SK-N-SH (cell line): ENCODE measurements around the gene DSCAM. TPM values are rescaled to one million over a fixed set of nuclear protein-coding genes. Genes with fewer than 3 reads are reported as not detected.

Experiments
- CTCF ChIA-PET: fragments of 300-600, 350-600 bp; formaldehyde crosslinking; extraction: SDS; loops from one replicate; lab custom pipeline; 2021; lab: Yijun Ruan, JAX
- POLR2A ChIA-PET: fragments of 350-600 bp; sonication (Branson Sonifier 250); formaldehyde crosslinking; extraction: SDS; loops from one replicate; lab custom pipeline; 2020; ENCODE audit warnings: antibody characterized with exemption, inconsistent platforms; lab: Yijun Ruan, JAX
- DNase-seq: peaks from one replicate; pipeline ENCODE4 v3.0.0; 2012
- H2AFZ ChIP-seq: fragments of 200-600 bp; sonication (generic); 2 replicates; pipeline ENCODE4 v1.8.1; 2016; ENCODE audit warnings: antibody characterized with exemption, mild to moderate bottlenecking, low read depth
- H3F3A ChIP-seq: fragments of 200-600 bp; sonication (generic); replicated peaks from 2 replicates; pipeline ENCODE3; 2016; ENCODE audit warnings: antibody characterized with exemption, mild to moderate bottlenecking; ENCODE audit not compliant: insufficient read depth
- H3K27ac ChIP-seq, 2 experiments: fragments of 200-500 bp in 1 of 2; fragments of 200-600 bp in 1 of 2; sonication (Bioruptor generic) in 1 of 2; sonication (generic), shearing (Covaris generic) in 1 of 2; 2 replicates each; pipeline versions ENCODE4 v1.5.1 to v1.6.1; 2014 to 2016; ENCODE audit warnings: low read depth in 2 of 2, inconsistent platforms in 1 of 2, low read length in 1 of 2, mild to moderate bottlenecking in 1 of 2, mixed read lengths in 1 of 2
- H3K27me3 ChIP-seq: fragments of 200-600 bp; sonication (generic), shearing (Covaris generic); 2 replicates; pipeline ENCODE4 v1.6.1; 2016; ENCODE audit warnings: mixed run types; ENCODE audit not compliant: insufficient read depth
- H3K36me3 ChIP-seq, 2 experiments: fragments of 200-500 bp in 1 of 2; fragments of 200-600 bp in 1 of 2; sonication (Bioruptor generic) in 1 of 2; sonication (generic) in 1 of 2; replicated peaks in 1 of 2; 2 replicates each; pipeline versions ENCODE3 to v1.5.1; 2014 to 2016; ENCODE audit warnings: low read length in 1 of 2, mild to moderate bottlenecking in 1 of 2; ENCODE audit not compliant: insufficient read depth in 2 of 2, control insufficient read depth in 1 of 2
- H3K4me1 ChIP-seq, 2 experiments: fragments of 200-500 bp in 1 of 2; fragments of 200-600 bp in 1 of 2; sonication (Bioruptor generic) in 1 of 2; sonication (generic), shearing (Covaris generic) in 1 of 2; 2 replicates each; pipeline versions ENCODE4 v1.5.1 to v1.6.1; 2014 to 2016; ENCODE audit warnings: low read depth in 1 of 2, low read length in 1 of 2, mixed run types in 1 of 2; ENCODE audit not compliant: insufficient read depth in 2 of 2, control insufficient read depth in 1 of 2
- H3K4me2 ChIP-seq: fragments of 200-600 bp; sonication (generic), shearing (Covaris generic); 2 replicates; pipeline ENCODE4 v1.6.1; 2017; ENCODE audit warnings: mixed run types
- H3K4me3 ChIP-seq, 2 experiments: fragments of 200-500 bp in 1 of 2; fragments of 200-600 bp in 1 of 2; sonication (Bioruptor generic) in 1 of 2; sonication (generic), shearing (Covaris generic) in 1 of 2; 2 replicates each; pipeline versions ENCODE4 v1.5.1 to v1.8.1; 2014 to 2016; ENCODE audit warnings: low read depth in 2 of 2, inconsistent platforms in 1 of 2, low read length in 1 of 2, mild to moderate bottlenecking in 1 of 2, mixed read lengths in 1 of 2, moderate library complexity in 1 of 2
- H3K79me2 ChIP-seq: fragments of 200-600 bp; sonication (generic); 2 replicates; pipeline ENCODE4 v1.8.1; 2017; ENCODE audit warnings: mild to moderate bottlenecking; ENCODE audit not compliant: insufficient read depth
- H3K9ac ChIP-seq: fragments of 200-600 bp; sonication (generic); 2 replicates; pipeline ENCODE4 v1.6.1; 2017; ENCODE audit warnings: mixed run types
- H3K9me2 ChIP-seq: fragments of 200-600 bp; sonication (generic); 2 replicates; pipeline ENCODE4 v1.6.1; 2017; ENCODE audit warnings: mixed run types
- H3K9me3 ChIP-seq: fragments of 200-600 bp; sonication (generic); 2 replicates; pipeline ENCODE4 v1.6.1; 2017; ENCODE audit warnings: mixed run types, mild to moderate bottlenecking, moderate library complexity
- H4K20me1 ChIP-seq: fragments of 200-600 bp; sonication (generic); 2 replicates; pipeline ENCODE4 v1.6.1; 2017; ENCODE audit warnings: mild to moderate bottlenecking, mixed run types; ENCODE audit not compliant: insufficient read depth
- EZH2phosphoT487 ChIP-seq: fragments of 200-600 bp; sonication (generic); IDR thresholded peaks from 2 replicates; pipeline ENCODE4 v1.6.1; 2017; ENCODE audit warnings: low read depth, mixed run types, mild to moderate bottlenecking, antibody characterized with exemption, moderate library complexity, borderline replicate concordance
- FOXJ3 ChIP-seq: sonication (generic); formaldehyde crosslinking; IDR thresholded peaks from 2 replicates; pipeline ENCODE4 v1.5.1; 2020; ENCODE audit warnings: mild to moderate bottlenecking, missing genetic modification reagents
- FOXM1 ChIP-seq: IDR thresholded peaks from 2 replicates; pipeline ENCODE4 v1.4.0; 2012; ENCODE audit warnings: low read depth, mild to moderate bottlenecking
- GABPA ChIP-seq: IDR thresholded peaks from 2 replicates; pipeline ENCODE4 v1.4.0; 2012; ENCODE audit warnings: low read depth, mild to moderate bottlenecking
- MAX ChIP-seq: IDR thresholded peaks from 2 replicates; pipeline ENCODE4 v1.4.0; 2012; ENCODE audit warnings: low read depth
- NFIC ChIP-seq: IDR thresholded peaks from 2 replicates; pipeline ENCODE4 v1.4.0; 2012; ENCODE audit warnings: borderline replicate concordance
- PBX3 ChIP-seq: IDR thresholded peaks from 2 replicates; pipeline ENCODE4; 2012
- RCOR1 ChIP-seq: fragments of 150-350 bp; IDR thresholded peaks from 2 replicates; pipeline ENCODE4 v1.6.1; 2017; ENCODE audit warnings: antibody characterized with exemption, low read length
- TAF1 ChIP-seq: IDR thresholded peaks from 2 replicates; pipeline ENCODE4 v1.6.1; 2012; ENCODE audit warnings: low read depth, mild to moderate bottlenecking, low read length, moderate library complexity, borderline replicate concordance
- TEAD4 ChIP-seq: IDR thresholded peaks from 2 replicates; pipeline ENCODE4 v1.4.0; 2012; ENCODE audit warnings: mild to moderate bottlenecking, borderline replicate concordance; ENCODE audit not compliant: insufficient read depth
- USF1 ChIP-seq: IDR thresholded peaks from 2 replicates; pipeline ENCODE4 v1.4.0; 2012; ENCODE audit warnings: low read depth, borderline replicate concordance
- WGBS: methylation state at CpG from one replicate; pipeline ENCODE4 v1.1.6; 2017; ENCODE audit warnings: low lambda C conversion rate; 5-methylcytosine and 5-hydroxymethylcytosine counted together
- polyA plus RNA-seq, 3 experiments: library from polyadenylated mRNA; depleted of rRNA; stranded (reverse); fragments of >200 nt; gene quantifications; 2 replicates each; pipeline ENCODE4 v1.2.3, GENCODE V29; 2012

The DSCAM gene
- polyA plus RNA-seq, 1 of the 3 experiments (the other 2 are of a cell fraction): not detected

- no peaks in the 10 kb centered on the region for H3F3A ChIP-seq
- no peaks in the 10 kb centered on the region for H4K20me1 ChIP-seq
- no peaks in the 10 kb centered on the region for H3K9me3 ChIP-seq
- no peak overlapping the region for H3K4me3 ChIP-seq
- CTCF ChIA-PET: no interaction called here
- H3K79me2 ChIP-seq: no peaks in the 10 kb centered on the region
- no peak overlapping the region for H3K4me2 ChIP-seq
- no peak for TF ChIP-seq USF1
- no peak for DNase-seq
- H3K27me3 ChIP-seq: no peaks in the 10 kb centered on the region
- H3K9ac ChIP-seq: no peak overlapping the region
- WGBS: 36% methylated on average over 2 of the region's 2 CpGs
- H2AFZ ChIP-seq: no peak overlapping the region
- no peak overlapping the region for H3K27ac ChIP-seq
- H3K4me1 ChIP-seq: peaks cover 0 to 3% of the 10 kb centered on the region in 2 experiments; a peak in 1 of 4 replicates
- no peaks in the 10 kb centered on the region for H3K36me3 ChIP-seq
- no peaks in the 10 kb centered on the region for H3K9me2 ChIP-seq
- POLR2A ChIA-PET: no interaction called here
Measured at GRCh38 chr21:40631211-40631610, 215.7 kb downstream of the DSCAM start.

GRCh38 chr21:40625991-40626390 is 221.0 kb downstream of the DSCAM start:
- DNase-seq: no peak
- H3K9me3 ChIP-seq: no peaks in the 10 kb centered on the region
- no peak overlapping the region for H3K27ac ChIP-seq
- H3K4me2 ChIP-seq: no peak overlapping the region
- no peak overlapping the region for H2AFZ ChIP-seq
- 38% methylated on average over 3 of the region's 3 CpGs for WGBS
- peaks cover 0 to 5% of the 10 kb centered on the region in 2 experiments; a peak in 1 of 4 replicates for H3K4me1 ChIP-seq
- no peaks in the 10 kb centered on the region for H3K36me3 ChIP-seq
- H3K9ac ChIP-seq: no peak overlapping the region
- no peak overlapping the region for H3K4me3 ChIP-seq
- H3K79me2 ChIP-seq: no peaks in the 10 kb centered on the region
- CTCF ChIA-PET: no interaction called here
- POLR2A ChIA-PET: no interaction called here
- no peaks in the 10 kb centered on the region for H4K20me1 ChIP-seq
- no peaks in the 10 kb centered on the region for H3K9me2 ChIP-seq
- TF ChIP-seq EZH2phosphoT487 (no peak), NFIC (no peak), FOXJ3 (no peak), TEAD4 (no peak), MAX (no peak), PBX3 (no peak), RCOR1 (no peak), TAF1 (no peak)
- no peaks in the 10 kb centered on the region for H3K27me3 ChIP-seq
- no peaks in the 10 kb centered on the region for H3F3A ChIP-seq

- H3K9ac ChIP-seq: no peak overlapping the region
- TF ChIP-seq GABPA (no peak), NFIC (no peak), EZH2phosphoT487 (no peak), FOXM1 (no peak)
- no peak overlapping the region for H3K4me2 ChIP-seq
- H4K20me1 ChIP-seq: no peaks in the 10 kb centered on the region
- no peaks in the 10 kb centered on the region for H3K27me3 ChIP-seq
- H3K36me3 ChIP-seq: no peaks in the 10 kb centered on the region
- ChIA-PET POLR2A (interaction anchor here (0.5 kb wide), 1 partner anchor 13 kb away, joined by 7 read pairs; no protein-coding TSS in a partner anchor), CTCF (interaction anchor here (0.6 to 2.3 kb wide), 2 partner anchors 13 to 157 kb away, joined by 3 to 5 read pairs; no protein-coding TSS in a partner anchor)
- no peak overlapping the region for H3K4me3 ChIP-seq
- H3K9me3 ChIP-seq: peaks cover 7% of the 10 kb centered on the region; the same call in 1 of the 2 replicates
- no peak for DNase-seq
- H3K4me1 ChIP-seq: peaks cover 0 to 3% of the 10 kb centered on the region in 2 experiments; a peak in 1 of 4 replicates
- H3K27ac ChIP-seq: no peak overlapping the region
- H2AFZ ChIP-seq: no peak overlapping the region
- WGBS: 32% methylated on average over 1 of the region's 1 CpG
- H3F3A ChIP-seq: no peaks in the 10 kb centered on the region
- H3K9me2 ChIP-seq: peaks cover 3% of the 10 kb centered on the region; the same call in 1 of the 2 replicates
- H3K79me2 ChIP-seq: no peaks in the 10 kb centered on the region
Measured at GRCh38 chr21:40623528-40623927, 223.4 kb downstream of the DSCAM start.
